ENCODE data around the gene TIMM44.

GRCh38 chr19:7934766-7935165 is 8.7 kb downstream of the TIMM44 start:
- TF ChIP-seq POLR2A (IDR thresholded peaks at IDR 0.05; ENCODE audit: low read length) (no peak), GATA1 (IDR thresholded peaks at IDR 0.05; ENCODE audit: low read depth, low read length) (no peak)
